OCI-M1 (cell line): ENCODE results near the gene PPP2R3B.

ENCODE experiments used
- DNase-seq: peaks from one replicate; lab custom pipeline; 2025; lab: John Stamatoyannopoulos, UW

The PPP2R3B gene

GRCh38 chrX:370963-371745, 15.6 kb downstream of the PPP2R3B start:
- no peak for DNase-seq

DNA sequence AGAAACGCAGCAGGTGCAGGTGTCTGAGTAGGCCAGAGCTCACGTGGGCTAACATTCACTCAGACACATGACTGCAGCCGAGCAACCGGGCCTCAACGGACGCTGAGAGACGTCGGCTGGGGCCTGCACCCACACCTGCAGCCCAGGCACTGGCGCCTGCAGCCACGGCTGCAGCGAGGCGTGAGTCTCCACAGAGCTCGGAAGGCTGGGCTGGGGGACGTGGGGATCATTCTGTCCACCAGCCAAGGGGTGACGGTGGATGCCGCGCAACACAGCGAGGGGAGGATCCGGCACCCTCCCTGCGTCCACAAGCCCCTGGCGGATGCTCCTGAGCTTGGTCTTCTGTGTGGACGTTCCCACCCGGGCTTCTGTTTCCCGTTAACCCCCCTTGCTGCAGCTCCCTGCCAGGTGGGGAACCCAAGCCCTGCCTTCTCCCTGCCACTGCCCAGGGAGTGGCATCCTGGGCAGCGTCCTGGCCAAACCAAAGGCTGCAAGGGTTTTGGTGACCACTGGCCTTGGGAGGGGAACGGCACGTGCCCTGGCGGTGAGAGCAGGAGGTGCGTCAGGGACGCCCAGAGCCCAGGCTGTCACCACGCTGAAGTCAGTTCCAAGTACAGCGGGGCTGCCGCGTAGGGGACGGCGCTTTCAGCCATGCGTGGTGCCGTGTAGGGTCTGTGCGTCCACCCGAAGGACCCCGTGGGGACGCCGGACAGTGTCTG, 16.3 kb downstream of the PPP2R3B start:
- no peak for DNase-seq

- no peak for DNase-seq
These were observed 17.1 kb downstream of the PPP2R3B start for GRCh38 chrX:369563-370101.

DNA sequence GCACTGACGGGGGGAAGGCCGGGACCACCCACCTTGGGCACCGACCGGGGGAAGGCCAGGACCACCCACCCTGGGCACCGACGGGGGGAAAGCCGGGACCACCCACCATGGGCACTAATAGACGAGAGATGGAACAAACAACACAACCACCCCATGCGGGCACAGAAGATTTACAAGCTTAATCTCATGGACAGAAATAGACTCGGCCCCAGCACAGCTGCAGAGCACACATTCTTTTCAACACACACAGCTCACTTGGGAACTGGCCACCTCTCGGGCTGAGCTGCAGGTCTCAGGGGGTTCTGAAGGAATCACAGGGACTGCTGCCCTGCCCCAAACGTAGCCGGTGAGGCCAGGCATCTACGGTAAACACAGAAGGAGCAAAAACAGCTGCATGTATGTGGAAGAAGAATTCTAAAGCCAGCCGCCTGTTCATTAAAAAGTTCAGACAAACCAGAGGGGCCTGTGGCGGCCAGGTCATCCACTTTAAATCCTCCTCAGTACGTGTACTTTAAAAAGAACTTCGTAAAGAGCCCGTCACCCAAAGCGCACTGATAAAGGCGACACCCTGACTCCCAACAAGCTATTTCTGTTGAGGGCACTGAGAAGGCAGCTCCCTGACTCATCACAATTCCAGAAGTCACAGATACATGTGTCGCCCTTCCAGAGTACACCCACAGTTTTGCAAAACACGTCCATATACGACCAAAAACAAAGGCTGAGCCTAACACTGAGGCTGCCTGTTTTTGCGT, 17.7 kb downstream of the PPP2R3B start:
- DNase-seq: no peak

DNA sequence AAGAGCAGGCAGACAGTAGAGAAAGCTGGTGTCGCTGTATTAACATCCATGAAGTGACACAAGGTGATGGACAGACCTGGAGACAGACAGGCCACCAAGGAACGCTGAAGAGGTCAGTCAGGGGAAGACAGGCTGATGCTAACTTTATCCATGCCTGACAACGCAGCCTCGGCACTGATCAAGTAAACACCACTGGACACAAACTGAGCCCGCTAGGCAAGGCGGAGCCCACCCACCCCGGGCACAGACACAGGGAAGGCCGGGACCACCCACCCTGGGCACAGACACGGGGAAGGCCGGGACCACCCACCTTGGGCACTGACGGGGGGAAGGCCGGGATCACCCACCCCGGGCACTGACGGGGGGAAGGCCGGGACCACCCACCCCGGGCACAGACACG, 18.8 kb downstream of the PPP2R3B start:
- DNase-seq: no peak

GRCh38 chrX:367349-367748, 19.4 kb downstream of the PPP2R3B start:
- DNase-seq: no peak

- no peak for DNase-seq
These were observed 22.9 kb downstream of the PPP2R3B start for GRCh38 chrX:363621-364375.

DNA sequence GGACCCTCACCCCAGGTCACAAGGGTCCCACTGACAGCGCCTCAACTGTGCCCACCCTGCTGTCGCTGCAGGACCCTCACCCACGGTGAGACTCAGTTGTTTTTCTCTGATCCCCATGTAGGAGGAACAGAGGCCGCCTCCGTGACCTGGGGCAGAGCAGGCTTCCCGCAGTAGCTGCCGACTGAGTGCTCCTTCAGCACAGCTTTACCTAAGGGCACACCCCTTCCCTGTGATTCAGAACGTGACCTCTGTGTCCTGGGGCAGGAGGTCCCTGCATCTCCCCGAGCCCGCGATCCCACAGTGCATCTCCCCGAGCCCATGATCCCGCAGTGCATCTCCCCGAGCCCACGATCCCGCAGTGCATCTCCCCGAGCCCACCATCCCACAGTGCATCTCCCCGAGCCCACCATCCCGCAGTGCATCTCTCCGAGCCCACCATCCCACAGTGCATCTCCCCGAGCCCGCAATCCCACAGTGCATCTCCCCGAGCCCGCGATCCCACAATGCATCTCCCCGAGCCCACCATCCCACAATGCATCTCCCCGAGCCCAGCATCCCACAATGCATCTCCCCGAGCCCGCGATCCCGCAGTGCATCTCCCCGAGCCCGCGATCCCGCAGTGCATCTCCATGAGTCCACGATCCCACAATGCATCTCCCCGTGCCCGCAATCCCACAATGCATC, 23.6 kb downstream of the PPP2R3B start:
- DNase-seq: no peak

GRCh38 chrX:362351-362750, 24.4 kb downstream of the PPP2R3B start:
- DNase-seq: no peak

DNA sequence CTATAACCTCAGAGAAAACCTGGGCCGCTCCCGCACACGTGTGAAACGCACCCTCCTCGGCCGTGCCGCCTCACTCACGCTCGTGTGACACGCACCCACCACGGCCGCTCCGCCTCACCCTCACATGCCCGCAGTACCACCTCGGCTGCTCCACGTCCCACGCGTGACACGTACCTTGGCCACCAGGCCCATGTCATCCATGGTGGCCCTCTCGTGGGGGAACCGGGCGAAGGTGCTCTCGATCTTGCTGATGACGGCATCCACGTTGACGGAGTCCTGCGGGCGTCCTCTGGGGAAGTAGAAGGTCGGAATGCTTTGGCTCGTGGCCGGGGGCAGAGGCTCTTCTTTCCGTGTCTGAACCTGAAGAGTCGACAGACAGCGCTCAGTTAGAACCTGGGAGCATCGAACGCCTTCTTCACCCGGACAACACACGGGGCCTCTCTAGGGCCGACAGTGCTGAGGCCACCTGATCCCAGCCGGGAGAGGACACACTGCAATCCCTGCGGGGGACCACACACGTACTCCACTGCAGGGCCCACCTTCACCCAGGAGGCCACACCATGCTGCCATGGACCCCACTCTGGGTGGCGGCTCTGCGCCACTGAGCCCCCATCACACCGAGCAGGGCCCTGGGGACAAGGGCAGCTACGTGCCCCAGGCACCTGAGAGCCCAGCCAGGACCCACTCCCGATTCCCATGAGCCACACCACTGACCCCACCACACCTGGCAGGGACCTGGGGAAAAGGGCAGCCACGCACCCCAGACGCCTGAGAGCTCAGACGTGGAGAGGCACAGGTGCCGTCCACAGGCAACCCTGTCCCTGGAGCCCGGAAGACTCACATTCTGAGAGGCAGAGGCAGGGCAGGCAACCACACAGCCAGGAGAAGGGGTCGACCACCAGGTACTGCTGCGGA, 25.2 kb downstream of the PPP2R3B start:
- DNase-seq: no peak

GRCh38 chrX:360496-361150, 26.1 kb downstream of the PPP2R3B start:
- no peak for DNase-seq

GRCh38 chrX:358651-359143, 28.0 kb downstream of the PPP2R3B start:
- DNase-seq: no peak

- DNase-seq: no peak
These were observed 28.8 kb downstream of the PPP2R3B start for GRCh38 chrX:357693-358471.

GRCh38 chrX:357035-357692, 29.5 kb downstream of the PPP2R3B start:
- no peak for DNase-seq

GRCh38 chrX:356385-357034, 30.2 kb downstream of the PPP2R3B start:
- DNase-seq: no peak

DNA sequence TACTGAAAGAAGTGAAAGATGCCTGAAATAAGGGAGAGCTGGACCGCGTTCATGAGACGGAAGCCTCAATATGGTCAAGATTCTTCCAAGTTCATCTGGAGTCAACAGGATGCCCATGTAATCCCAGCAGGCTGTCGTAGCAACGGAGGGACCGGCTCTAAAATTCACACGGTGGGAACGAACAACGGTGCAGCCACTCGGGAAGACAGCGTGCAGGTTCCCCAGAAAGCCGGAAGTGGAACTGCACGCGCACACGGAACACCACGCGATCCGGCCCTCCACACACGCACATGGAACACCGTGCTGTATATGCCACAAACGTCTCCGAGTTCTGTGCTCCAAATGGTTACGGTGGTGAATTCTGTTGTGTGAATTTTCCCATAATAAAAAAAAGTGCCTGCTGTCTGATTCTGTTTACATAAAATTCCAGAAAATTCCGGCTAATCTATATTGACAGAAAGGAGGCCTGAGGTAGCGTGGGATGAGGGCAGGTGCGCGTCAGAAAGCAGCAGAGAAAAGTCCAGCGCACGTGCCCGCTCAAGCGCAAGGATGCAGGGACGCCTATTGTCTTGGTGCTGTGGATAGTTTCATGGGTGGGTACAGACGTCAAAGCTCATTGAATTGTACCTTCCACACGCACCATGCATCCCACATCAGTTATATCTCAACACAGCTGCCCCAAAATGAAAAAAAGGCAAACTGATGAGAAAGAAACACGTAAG, 31.2 kb downstream of the PPP2R3B start:
- no peak for DNase-seq
